ENCODE results near the gene MBLAC1. TPM values are rescaled to one million over a fixed set of nuclear protein-coding genes. Genes with fewer than 3 reads are reported as not detected.

Gene MBLAC1
- total and polyA plus RNA-seq, 2 of the 4 experiments (the other 2 are of a cell fraction), result 0.72 to 1.4 TPM

DNA sequence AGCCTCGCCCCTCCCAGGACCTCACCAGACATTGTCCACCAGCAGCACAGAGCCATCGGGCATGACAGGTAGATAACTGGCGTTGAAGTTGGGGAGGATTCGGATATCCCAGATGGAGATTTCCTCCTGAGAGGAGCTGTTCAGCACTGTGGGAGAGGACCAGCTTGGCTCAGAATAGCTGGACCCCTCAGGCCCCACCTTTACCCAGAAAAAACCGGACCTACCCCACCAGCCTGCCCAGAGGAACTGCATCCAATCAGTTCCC lies 30.2 kb downstream of the MBLAC1 start:
- Histone ChIP-seq H4K91ac (ENCODE audit: insufficient read depth, low read depth, low read length) (no peak overlapping the region), H3K36me3 (ENCODE audit: control insufficient read depth, insufficient read depth, low read length) (peaks cover 39% of the 10 kb centered on the region), H3K79me1 (ENCODE audit: low read depth in 1 of 2, low read length in 2 of 2) (peaks cover 19 to 60% of the 10 kb centered on the region in 2 experiments), H3K18ac (ENCODE audit: low read depth, low read length) (no peak overlapping the region), H2BK5ac (ENCODE audit: low read depth, low read length, poor library complexity, severe bottlenecking) (no peak overlapping the region), H3K9me1 (ENCODE audit: insufficient read depth, low read length) (peaks cover 2% of the 10 kb centered on the region; the same call in 1 of the 2 replicates), H3K56ac (ENCODE audit: extremely low read depth, insufficient read depth, low read length) (no peak overlapping the region), H3K4me1 (ENCODE audit: control insufficient read depth, insufficient read depth, low read length) (peaks cover 6% of the 10 kb centered on the region), H3K14ac (replicated peaks; ENCODE audit: low read depth, low read length) (no peak overlapping the region), H2BK120ac (ENCODE audit: low read depth, low read length) (no peak overlapping the region), H3K9me3 (ENCODE audit: control insufficient read depth, insufficient read depth, low read length) (no peaks in the 10 kb centered on the region), H2AK9ac (replicated peaks; ENCODE audit: low read depth, low read length, poor library complexity) (no peak overlapping the region), H3K9ac (ENCODE audit: low read depth, low read length) (0 out of 2 replicates have a peak overlapping the region, but pooled peaks have one; percentile 7), H4K8ac (ENCODE audit: low read depth in 2 of 2, low read length in 2 of 2) (no peak overlapping the region), H3K4ac (ENCODE audit: low read depth, low read length) (no peak overlapping the region), H4K20me1 (ENCODE audit: insufficient read depth, low read length) (peaks cover 23% of the 10 kb centered on the region), H2AFZ (replicated peaks; ENCODE audit: low read length, poor library complexity) (no peak overlapping the region), H3K27me3 (ENCODE audit: control insufficient read depth, insufficient read depth, low read length) (no peaks in the 10 kb centered on the region), H4K5ac (ENCODE audit: low read depth, low read length) (no peak overlapping the region), H2BK15ac (ENCODE audit: low read depth, low read length) (no peak overlapping the region), H3K4me3 (ENCODE audit: insufficient read depth, low read depth, low read length) (no peak overlapping the region), H2AK5ac (ENCODE audit: low read depth, low read length) (no peak overlapping the region), H3K27ac (ENCODE audit: insufficient read depth, low read length) (no peak overlapping the region), H2BK20ac (ENCODE audit: low read depth, low read length) (no peak overlapping the region), H3K23ac (ENCODE audit: low read depth, low read length) (peak overlapping the region; percentile 70; the same call in 1 of the 2 replicates), H3K4me2 (ENCODE audit: low read depth, low read length) (peak overlapping the region; percentile 78; the same call in 1 of the 2 replicates)
- in situ Hi-C loops (cut with MboI; ENCODE audit: low sequenced_read_pairs) (no loop called here), dilution Hi-C loops (cut with HindIII; ENCODE audit: low sequenced_read_pairs, unreplicated experiment) (no loop called here), intact Hi-C loops (cut with micrococcal nuclease) (no loop called here)
- no CpG with 5 or more reads among the region's 5 CpGs for WGBS, 2 experiments (ENCODE audit: extremely low coverage in 2 of 2, insufficient read length in 1 of 2)
- POLR2A ChIA-PET (ENCODE audit: unreplicated experiment), result interaction anchor here (1.2 kb wide), 1 partner anchor 8 kb away, joined by 3 read pairs; the partner anchor contains the start of gene LAMTOR4
- ATAC-seq (ENCODE audit: low read depth) (no peak), DNase-seq (no peak)
- CTCF ChIA-PET, result interaction anchor here (1.0 kb wide), 1 partner anchor 8 kb away, joined by 3 read pairs; the partner anchor contains the start of gene LAMTOR4
- TF ChIP-seq MAFK (IDR thresholded peaks at IDR 0.05; ENCODE audit: low read depth, low read length) (no peak), POLR2A (IDR thresholded peaks at IDR 0.05; ENCODE audit: low read depth, low read length) (no peak), MXI1 (IDR thresholded peaks at IDR 0.05; ENCODE audit: borderline replicate concordance, low read depth, low read length) (no peak), CTCF (conservative IDR thresholded peaks at IDR 0.05; ENCODE audit: low read depth, low read length) (no peak), CHD1 (IDR thresholded peaks at IDR 0.05; ENCODE audit: low read depth, low read length) (no peak), CEBPB (IDR thresholded peaks at IDR 0.05; ENCODE audit: low read depth, low read length) (no peak), SMC3 (IDR thresholded peaks at IDR 0.05; ENCODE audit: low read depth, low read length) (no peak), RFX5 (IDR thresholded peaks at IDR 0.05; ENCODE audit: low read depth, low read length) (no peak), RAD21 (IDR thresholded peaks at IDR 0.05; ENCODE audit: low read length) (no peak), BHLHE40 (IDR thresholded peaks at IDR 0.05; ENCODE audit: low read depth, low read length) (no peak), RCOR1 (IDR thresholded peaks at IDR 0.05; ENCODE audit: insufficient replicate concordance, low read length) (no peak), NFE2L2 (IDR thresholded peaks at IDR 0.05; ENCODE audit: low read depth, low read length) (no peak), MAZ (IDR thresholded peaks at IDR 0.05; ENCODE audit: borderline replicate concordance, low read depth, low read length) (no peak), FOS (IDR thresholded peaks at IDR 0.05; ENCODE audit: low read depth, low read length) (no peak)
- TF ChIP-seq, protein P1, sequence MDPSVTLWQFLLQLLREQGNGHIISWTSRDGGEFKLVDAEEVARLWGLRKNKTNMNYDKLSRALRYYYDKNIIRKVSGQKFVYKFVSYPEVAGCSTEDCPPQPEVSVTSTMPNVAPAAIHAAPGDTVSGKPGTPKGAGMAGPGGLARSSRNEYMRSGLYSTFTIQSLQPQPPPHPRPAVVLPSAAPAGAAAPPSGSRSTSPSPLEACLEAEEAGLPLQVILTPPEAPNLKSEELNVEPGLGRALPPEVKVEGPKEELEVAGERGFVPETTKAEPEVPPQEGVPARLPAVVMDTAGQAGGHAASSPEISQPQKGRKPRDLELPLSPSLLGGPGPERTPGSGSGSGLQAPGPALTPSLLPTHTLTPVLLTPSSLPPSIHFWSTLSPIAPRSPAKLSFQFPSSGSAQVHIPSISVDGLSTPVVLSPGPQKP (IDR thresholded peaks at IDR 0.05; ENCODE audit: borderline replicate concordance, low read depth, low read length), result no peak
- TF ChIP-seq, protein P2, sequence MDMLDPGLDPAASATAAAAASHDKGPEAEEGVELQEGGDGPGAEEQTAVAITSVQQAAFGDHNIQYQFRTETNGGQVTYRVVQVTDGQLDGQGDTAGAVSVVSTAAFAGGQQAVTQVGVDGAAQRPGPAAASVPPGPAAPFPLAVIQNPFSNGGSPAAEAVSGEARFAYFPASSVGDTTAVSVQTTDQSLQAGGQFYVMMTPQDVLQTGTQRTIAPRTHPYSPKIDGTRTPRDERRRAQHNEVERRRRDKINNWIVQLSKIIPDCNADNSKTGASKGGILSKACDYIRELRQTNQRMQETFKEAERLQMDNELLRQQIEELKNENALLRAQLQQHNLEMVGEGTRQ (IDR thresholded peaks at IDR 0.05; ENCODE audit: low read depth, low read length), result no peak
- BruUV-seq (replicated peaks), result no TSS peak
